HepG2 (cell line): ENCODE data around the gene UPB1. TPM values are rescaled to one million over a fixed set of nuclear protein-coding genes. Genes with fewer than 3 reads are reported as not detected.
A peak's percentile ranks its signal among the peaks of the same experiment; 100 is the strongest.

Experiments used
- CC2D1A ChIP-seq: sonication (generic); formaldehyde crosslinking; IDR thresholded peaks from 2 replicates; pipeline ENCODE4 v1.8.1; 2023; ENCODE audit warnings: mild to moderate bottlenecking, missing genetic modification reagents
- DR1 ChIP-seq: sonication (generic); formaldehyde crosslinking; IDR thresholded peaks from 2 replicates; pipeline ENCODE4 v1.8.0; 2021; ENCODE audit warnings: mild to moderate bottlenecking, missing genetic modification reagents, inconsistent platforms
- PAF1 ChIP-seq: IDR thresholded peaks from 2 replicates; pipeline ENCODE4 v1.6.1; 2016; ENCODE audit warnings: missing genetic modification reagents, missing compliant biosample characterization
- PITX1 ChIP-seq: sonication (generic); formaldehyde crosslinking; IDR thresholded peaks from 2 replicates; pipeline ENCODE4 v1.5.1; 2020; ENCODE audit warnings: mild to moderate bottlenecking, missing genetic modification reagents
- PRDM10 ChIP-seq: sonication (generic); formaldehyde crosslinking; IDR thresholded peaks from 2 replicates; pipeline ENCODE4 v1.4.0; 2020; ENCODE audit warnings: low read depth, missing genetic modification reagents
- SALL1 ChIP-seq: sonication (generic); formaldehyde crosslinking; IDR thresholded peaks from 2 replicates; pipeline ENCODE4 v1.8.0; 2022; ENCODE audit warnings: mild to moderate bottlenecking, missing genetic modification reagents
- SSRP1 ChIP-seq: IDR thresholded peaks from 2 replicates; pipeline ENCODE4 v1.6.1; 2016; ENCODE audit warnings: control low read depth
- TBX2 ChIP-seq: sonication (generic); formaldehyde crosslinking; IDR thresholded peaks from 2 replicates; pipeline ENCODE4 v1.5.0; 2020; ENCODE audit warnings: missing genetic modification reagents, mild to moderate bottlenecking, borderline replicate concordance
- TBX3 ChIP-seq: fragments of 450-650 bp; IDR thresholded peaks from 2 replicates; pipeline ENCODE4 v1.6.1; 2017; ENCODE audit warnings: antibody characterized with exemption, mild to moderate bottlenecking, inconsistent platforms, borderline replicate concordance
- TRIM24 ChIP-seq: sonication (generic); formaldehyde crosslinking; IDR thresholded peaks from 2 replicates; pipeline ENCODE4 v1.8.0; 2022; ENCODE audit warnings: mild to moderate bottlenecking, missing genetic modification reagents
- ZBTB20 ChIP-seq: sonication (generic); formaldehyde crosslinking; IDR thresholded peaks from 2 replicates; pipeline ENCODE4 v1.8.1; 2023; ENCODE audit warnings: missing genetic modification reagents, low read depth, mild to moderate bottlenecking, borderline replicate concordance
- ZBTB25 ChIP-seq: IDR thresholded peaks from 2 replicates; pipeline ENCODE4 v1.6.1; 2018; ENCODE audit warnings: missing genetic modification reagents
- ZFX ChIP-seq: sonication (generic); formaldehyde crosslinking; IDR thresholded peaks from 2 replicates; pipeline ENCODE4 v1.4.0; 2020; ENCODE audit warnings: mild to moderate bottlenecking, low read depth, missing genetic modification reagents, moderate library complexity
- ZNF724P ChIP-seq: sonication (generic); formaldehyde crosslinking; IDR thresholded peaks from 2 replicates; pipeline ENCODE4 v1.8.0; 2022; ENCODE audit warnings: missing genetic modification reagents, borderline replicate concordance
- ZNF878 ChIP-seq: sonication (generic); formaldehyde crosslinking; IDR thresholded peaks from 2 replicates; pipeline ENCODE4 v1.8.1; 2023; ENCODE audit warnings: mild to moderate bottlenecking, missing genetic modification reagents, moderate library complexity
- polyA plus RNA-seq, 8 experiments: library from polyadenylated mRNA; depleted of rRNA in 3 of 8; stranded (reverse) in 7 of 8; unstranded in 1 of 8; fragments of >200 nt; fragmentation: Illumina TruSeq in 4 of 8; extraction: Trizol in 4 of 8; gene quantifications; 2 replicates each; pipeline versions ENCODE4 v1.2.1 to v1.2.3, GENCODE V29; 2011 to 2016; ENCODE audit warnings: low read depth in 4 of 8, missing spikeins in 1 of 8, mixed read lengths in 1 of 8; ENCODE audit not compliant: insufficient read depth in 1 of 8
- total RNA-seq, 5 experiments: library from RNA; depleted of rRNA; stranded (reverse); fragments of >200 nt; fragmentation: Illumina TruSeq; extraction: Trizol; gene quantifications; 2 replicates each; pipeline ENCODE4 v1.2.3, GENCODE V29; 2016; ENCODE audit warnings: low read depth in 1 of 5
- TF ChIP-seq, protein P1 (sequence below): IDR thresholded peaks from 2 replicates; pipeline ENCODE4 v1.4.0; 2020; ENCODE audit warnings: mild to moderate bottlenecking, missing genetic modification reagents
- TF ChIP-seq, protein P2 (sequence below): sonication (generic); formaldehyde crosslinking; IDR thresholded peaks from 2 replicates; pipeline ENCODE4 v1.8.0; 2023; ENCODE audit warnings: mild to moderate bottlenecking, missing genetic modification reagents

The UPB1 gene
- total and polyA plus RNA-seq, 2 of the 13 experiments (the other 11 are each of a cell fraction or from before 2014, with no cell fraction given): 0.38 to 1.2 TPM

DNA sequence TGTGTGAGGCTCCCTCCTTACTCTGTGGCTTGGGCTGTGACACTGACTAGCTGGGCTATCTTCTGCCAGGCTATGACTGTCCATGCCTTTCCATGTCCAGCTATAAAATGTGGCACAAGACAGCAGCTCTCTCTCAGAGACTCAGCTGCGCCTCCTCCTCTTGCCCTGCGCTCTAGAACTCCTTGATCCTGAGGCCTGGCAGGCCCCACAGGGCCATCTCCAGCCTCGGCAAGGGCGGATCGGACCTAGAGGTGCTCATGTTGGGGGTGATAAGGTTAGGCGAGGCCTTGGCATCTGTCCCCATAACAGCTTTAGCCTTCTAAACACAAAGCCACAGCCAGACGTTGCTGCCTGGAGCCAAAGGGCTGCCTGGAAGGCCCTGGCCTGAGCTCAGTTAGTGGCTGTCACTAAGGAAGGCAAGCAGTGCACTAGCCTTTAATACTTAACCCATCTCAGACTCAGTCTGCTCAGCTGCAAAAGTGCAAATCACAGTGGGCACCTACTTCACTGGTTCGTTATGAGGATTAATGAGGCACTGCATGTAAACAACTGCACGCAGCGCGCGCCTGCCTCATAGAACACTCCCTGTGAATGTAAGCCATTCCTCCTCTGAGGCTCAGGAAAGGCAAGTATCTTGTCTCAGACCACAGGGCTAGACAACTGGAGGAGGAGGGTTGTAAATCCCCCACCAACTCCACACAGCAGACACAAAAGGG is 58.6 kb downstream of the UPB1 start (continued):
- TF ChIP-seq, protein P1, sequence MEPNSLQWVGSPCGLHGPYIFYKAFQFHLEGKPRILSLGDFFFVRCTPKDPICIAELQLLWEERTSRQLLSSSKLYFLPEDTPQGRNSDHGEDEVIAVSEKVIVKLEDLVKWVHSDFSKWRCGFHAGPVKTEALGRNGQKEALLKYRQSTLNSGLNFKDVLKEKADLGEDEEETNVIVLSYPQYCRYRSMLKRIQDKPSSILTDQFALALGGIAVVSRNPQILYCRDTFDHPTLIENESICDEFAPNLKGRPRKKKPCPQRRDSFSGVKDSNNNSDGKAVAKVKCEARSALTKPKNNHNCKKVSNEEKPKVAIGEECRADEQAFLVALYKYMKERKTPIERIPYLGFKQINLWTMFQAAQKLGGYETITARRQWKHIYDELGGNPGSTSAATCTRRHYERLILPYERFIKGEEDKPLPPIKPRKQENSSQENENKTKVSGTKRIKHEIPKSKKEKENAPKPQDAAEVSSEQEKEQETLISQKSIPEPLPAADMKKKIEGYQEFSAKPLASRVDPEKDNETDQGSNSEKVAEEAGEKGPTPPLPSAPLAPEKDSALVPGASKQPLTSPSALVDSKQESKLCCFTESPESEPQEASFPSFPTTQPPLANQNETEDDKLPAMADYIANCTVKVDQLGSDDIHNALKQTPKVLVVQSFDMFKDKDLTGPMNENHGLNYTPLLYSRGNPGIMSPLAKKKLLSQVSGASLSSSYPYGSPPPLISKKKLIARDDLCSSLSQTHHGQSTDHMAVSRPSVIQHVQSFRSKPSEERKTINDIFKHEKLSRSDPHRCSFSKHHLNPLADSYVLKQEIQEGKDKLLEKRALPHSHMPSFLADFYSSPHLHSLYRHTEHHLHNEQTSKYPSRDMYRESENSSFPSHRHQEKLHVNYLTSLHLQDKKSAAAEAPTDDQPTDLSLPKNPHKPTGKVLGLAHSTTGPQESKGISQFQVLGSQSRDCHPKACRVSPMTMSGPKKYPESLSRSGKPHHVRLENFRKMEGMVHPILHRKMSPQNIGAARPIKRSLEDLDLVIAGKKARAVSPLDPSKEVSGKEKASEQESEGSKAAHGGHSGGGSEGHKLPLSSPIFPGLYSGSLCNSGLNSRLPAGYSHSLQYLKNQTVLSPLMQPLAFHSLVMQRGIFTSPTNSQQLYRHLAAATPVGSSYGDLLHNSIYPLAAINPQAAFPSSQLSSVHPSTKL (CRISPR knock-in tag): 0 out of 2 replicates have a peak, but pooled peaks have one; percentile 6
- TF ChIP-seq ZBTB20 (CRISPR knock-in tag) (0 out of 2 replicates have a peak, but pooled peaks have one; percentile 51), PAF1 (0 out of 2 replicates have a peak, but pooled peaks have one; percentile 11), PRDM10 (CRISPR knock-in tag) (peak; percentile 23; the same call in 1 of the 2 replicates), ZBTB25 (CRISPR knock-in tag) (0 out of 2 replicates have a peak, but pooled peaks have one; percentile 31), TRIM24 (no peak), ZFX (CRISPR knock-in tag) (peak; percentile 63; the same call in 1 of the 2 replicates), SSRP1 (0 out of 2 replicates have a peak, but pooled peaks have one; percentile 12), CC2D1A (CRISPR knock-in tag) (peak; percentile 40; the same call in 1 of the 2 replicates), TBX2 (CRISPR knock-in tag) (peak; percentile 47; the same call in 1 of the 2 replicates), SALL1 (CRISPR knock-in tag) (peak; percentile 12; the same call in 1 of the 2 replicates), TBX3 (no peak), PITX1 (CRISPR knock-in tag) (peak; percentile 30; the same call in 1 of the 2 replicates), ZNF724P (no peak), DR1 (CRISPR knock-in tag) (no peak), ZNF878 (no peak)
- TF ChIP-seq, protein P2, sequence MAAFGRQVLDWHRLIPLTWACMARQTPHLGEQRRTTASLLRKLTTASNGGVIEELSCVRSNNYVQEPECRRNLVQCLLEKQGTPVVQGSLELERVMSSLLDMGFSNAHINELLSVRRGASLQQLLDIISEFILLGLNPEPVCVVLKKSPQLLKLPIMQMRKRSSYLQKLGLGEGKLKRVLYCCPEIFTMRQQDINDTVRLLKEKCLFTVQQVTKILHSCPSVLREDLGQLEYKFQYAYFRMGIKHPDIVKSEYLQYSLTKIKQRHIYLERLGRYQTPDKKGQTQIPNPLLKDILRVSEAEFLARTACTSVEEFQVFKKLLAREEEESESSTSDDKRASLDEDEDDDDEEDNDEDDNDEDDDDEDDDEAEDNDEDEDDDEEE: peak; percentile 50; the same call in 1 of the 2 replicates
